GM19023 (cell line): ENCODE data around the gene SLC25A25.
"Not testable (repeated sequence)": the region's sequence is repeated elsewhere in the genome, so short reads cannot be mapped to it uniquely, and the experiment has no call there.

ENCODE experiments used
- ATAC-seq: cut with Tn5 transposase; IDR thresholded peaks from one replicate; pipeline ENCODE4 v1.9.1; 2021; ENCODE audit warnings: mild to moderate bottlenecking, moderate library complexity; ENCODE audit not compliant: unreplicated experiment

SLC25A25 gene

GRCh38 chr9:128051932-128052709, 15.9 kb upstream of the SLC25A25 start:
- ATAC-seq: no peak

- no peak for ATAC-seq
These were observed 14.5 kb upstream of the SLC25A25 start for GRCh38 chr9:128053560-128053959.

- ATAC-seq: no peak
These were observed 13.9 kb upstream of the SLC25A25 start for GRCh38 chr9:128054087-128054486.

GRCh38 chr9:128055344-128056040, 12.5 kb upstream of the SLC25A25 start:
- no peak for ATAC-seq

- no peak for ATAC-seq
These were observed 11.9 kb upstream of the SLC25A25 start for GRCh38 chr9:128056086-128056485.

- ATAC-seq: no peak
These were observed 10.9 kb upstream of the SLC25A25 start for GRCh38 chr9:128056887-128057723.

GRCh38 chr9:128057724-128058409, 10.2 kb upstream of the SLC25A25 start:
- ATAC-seq: no peak

GRCh38 chr9:128059365-128059983, 8.6 kb upstream of the SLC25A25 start:
- ATAC-seq: no peak

GRCh38 chr9:128061275-128061960, 6.6 kb upstream of the SLC25A25 start:
- no peak for ATAC-seq

- no peak for ATAC-seq
These were observed 5.8 kb upstream of the SLC25A25 start for GRCh38 chr9:128062279-128062678.

GRCh38 chr9:128062846-128063831, 4.9 kb upstream of the SLC25A25 start:
- no peak for ATAC-seq

GRCh38 chr9:128065907-128066712, 1.9 kb upstream of the SLC25A25 start:
- no peak for ATAC-seq

GRCh38 chr9:128066713-128067644, 1.1 kb upstream of the SLC25A25 start, which contains the start of gene NAIF1:
Gene NAIF1, minus strand, starts transcription at chr9:128067320. Its CDS starts 219 bp downstream, at chr9:128067101.
- peak; percentile 66 for ATAC-seq

GRCh38 chr9:128068386-128069205, 564 bp downstream of the SLC25A25 start:
- ATAC-seq: peak; percentile 7

- no peak for ATAC-seq
These were observed 2.8 kb downstream of the SLC25A25 start for GRCh38 chr9:128070874-128071273.

- ATAC-seq: not testable (repeated sequence)
These were observed 3.4 kb downstream of the SLC25A25 start for GRCh38 chr9:128071475-128071874.
